Measurements from ENCODE around the gene BCAS3.

Gene BCAS3

GRCh38 chr17:61398721-61399130 lies 721.1 kb downstream of the BCAS3 start:
- DNase-seq (ENCODE audit: low spot score): no peak

- peak; percentile 74 for DNase-seq (ENCODE audit: low spot score)
Observed at GRCh38 chr17:61399131-61400065, 721.7 kb downstream of the BCAS3 start, which contains the start of gene TBX2. TSS of gene TBX2 (plus strand) at chr17:61399843. CDS start at chr17:61400177, 334 bp downstream.

- no peak for DNase-seq (ENCODE audit: low spot score)
Observed at GRCh38 chr17:61400066-61400716, 722.5 kb downstream of the BCAS3 start.

GRCh38 chr17:61400717-61401388 lies 723.2 kb downstream of the BCAS3 start:
- DNase-seq (ENCODE audit: low spot score): no peak

GRCh38 chr17:61401389-61402072 lies 723.9 kb downstream of the BCAS3 start:
- DNase-seq (ENCODE audit: low spot score): no peak

GRCh38 chr17:61402073-61402541 lies 724.5 kb downstream of the BCAS3 start:
- DNase-seq (ENCODE audit: low spot score): no peak

GRCh38 chr17:61402978-61403800 lies 725.5 kb downstream of the BCAS3 start:
- DNase-seq (ENCODE audit: low spot score): no peak

GRCh38 chr17:61403801-61404662 lies 726.4 kb downstream of the BCAS3 start:
- DNase-seq (ENCODE audit: low spot score): no peak

GRCh38 chr17:61404663-61404912 lies 726.9 kb downstream of the BCAS3 start:
- DNase-seq (ENCODE audit: low spot score): no peak

GRCh38 chr17:61404913-61405685 lies 727.4 kb downstream of the BCAS3 start:
- DNase-seq (ENCODE audit: low spot score): no peak

- no peak for DNase-seq (ENCODE audit: low spot score)
Observed at GRCh38 chr17:61405686-61406536, 728.3 kb downstream of the BCAS3 start.

GRCh38 chr17:61406537-61406845 lies 728.8 kb downstream of the BCAS3 start:
- no peak for DNase-seq (ENCODE audit: low spot score)

GRCh38 chr17:61406971-61407911 lies 729.6 kb downstream of the BCAS3 start:
- no peak for DNase-seq (ENCODE audit: low spot score)

- no peak for DNase-seq (ENCODE audit: low spot score)
Observed at GRCh38 chr17:61408151-61409041, 730.7 kb downstream of the BCAS3 start.

GRCh38 chr17:61409301-61410112 lies 731.9 kb downstream of the BCAS3 start:
- DNase-seq (ENCODE audit: low spot score): no peak
